Activated T-helper 2 cell treated with anti-CD3 and anti-CD28 coated beads, Interferon-gamma antibody, Interleukin-2, Interleukin-4, amounts not matched to agents 10 μg/mL and 5 μg/mL and 100 μg/mL, durations not matched to agents 14 hours and 24 hours and 36 hours (primary cell): ENCODE measurements around the gene ADGRA1. TPM values are rescaled to one million over a fixed set of nuclear protein-coding genes. Genes with fewer than 3 reads are reported as not detected.
"Not testable (repeated sequence)": the region's sequence is repeated elsewhere in the genome, so short reads cannot be mapped to it uniquely, and the experiment has no call there.

Experiments used
- DNase-seq: peaks from one replicate; pipeline ENCODE4 v3.0.0; 2021; ENCODE audit warnings: low spot score
- H3K27ac Mint-ChIP-seq: one replicate; pipeline ENCODE4 v1.8.0; 2021; ENCODE audit warnings: mixed read lengths
- H3K27me3 Mint-ChIP-seq: one replicate; pipeline ENCODE4 v1.8.0; 2021; ENCODE audit warnings: low read depth, mixed read lengths
- H3K36me3 Mint-ChIP-seq: one replicate; pipeline ENCODE4 v1.8.0; 2021; ENCODE audit warnings: low read depth, mixed read lengths
- H3K4me1 Mint-ChIP-seq: one replicate; pipeline ENCODE4 v1.8.0; 2021; ENCODE audit warnings: low read depth, mixed read lengths
- H3K4me3 Mint-ChIP-seq: one replicate; pipeline ENCODE4 v1.8.0; 2021; ENCODE audit warnings: low read depth, mild to moderate bottlenecking, moderate library complexity, mixed read lengths
- H3K9me3 Mint-ChIP-seq: one replicate; pipeline ENCODE4 v1.8.0; 2021; ENCODE audit warnings: mixed read lengths
- intact Hi-C: fragments of 100-400 bp; cut with micrococcal nuclease; formaldehyde crosslinking; loops from one replicate; pipeline ENCODE4 v1.15.1; 2023
- total RNA-seq: library from RNA; stranded (reverse); gene quantifications from 2 replicates; pipeline ENCODE4 v1.2.3, GENCODE V29; 2022

Gene ADGRA1
- total RNA-seq, 1 donor from 2014 or later, result not detected

DNA sequence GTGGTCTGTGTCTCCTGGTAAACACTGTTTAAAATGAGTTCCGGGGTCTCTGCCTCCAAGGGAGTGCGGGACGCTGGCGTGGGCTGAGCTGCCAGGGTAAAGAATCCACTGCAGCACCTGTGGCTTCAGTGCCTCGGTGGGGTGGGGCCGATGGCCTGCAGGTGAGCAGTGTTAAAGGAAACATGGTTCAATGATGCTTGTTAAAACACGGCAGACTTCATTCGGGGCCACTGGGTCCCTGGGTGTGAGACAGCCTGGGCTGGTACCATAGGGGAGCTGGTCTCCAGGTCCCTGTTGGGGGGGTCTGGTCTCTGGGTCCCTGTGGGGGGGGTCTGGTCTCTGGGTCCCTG lies 47.4 kb downstream of the ADGRA1 start:
- no peaks in the 10 kb centered on the region for H3K36me3 Mint-ChIP-seq
- no peaks in the 10 kb centered on the region for H3K27me3 Mint-ChIP-seq
- H3K27ac Mint-ChIP-seq, result no peak overlapping the region
- no peaks in the 10 kb centered on the region for H3K9me3 Mint-ChIP-seq
- intact Hi-C loops, result no loop called here
- DNase-seq, result no peak
- H3K4me3 Mint-ChIP-seq, result no peak overlapping the region
- no peaks in the 10 kb centered on the region for H3K4me1 Mint-ChIP-seq

GRCh38 chr10:133137486-133138145 lies 49.9 kb downstream of the ADGRA1 start:
- intact Hi-C loops, H3K27me3 Mint-ChIP-seq, DNase-seq, H3K27ac Mint-ChIP-seq, H3K9me3 Mint-ChIP-seq, H3K36me3 Mint-ChIP-seq, H3K4me1 Mint-ChIP-seq, H3K4me3 Mint-ChIP-seq: not testable (repeated sequence)

DNA sequence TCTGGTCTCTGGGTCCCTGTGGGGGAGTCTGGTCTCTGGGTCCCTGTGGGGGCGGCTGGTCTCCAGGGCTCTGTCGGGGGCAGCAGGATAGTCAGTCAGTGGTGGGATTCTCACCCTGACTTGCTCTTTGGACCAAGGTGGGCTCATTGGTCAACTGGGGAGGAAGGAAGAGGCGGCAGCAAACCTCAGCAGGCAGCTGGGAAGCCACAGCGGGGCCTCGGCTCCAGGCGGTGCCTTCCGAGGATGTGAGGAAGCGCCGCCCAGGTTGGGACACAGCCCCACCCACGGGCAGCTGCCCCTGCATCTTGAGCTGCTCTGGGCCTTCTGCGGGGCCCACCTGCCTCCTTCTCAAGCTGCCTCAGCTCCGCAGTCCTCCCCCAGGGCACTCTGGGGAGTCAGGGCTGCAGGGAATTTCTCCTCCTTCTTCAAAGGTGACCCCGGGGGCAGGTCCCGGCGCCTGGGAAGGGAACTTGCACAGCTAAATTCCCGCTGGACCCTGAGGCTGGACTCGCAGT lies 51.9 kb downstream of the ADGRA1 start:
- Mint-ChIP-seq H3K27me3 (peaks cover 4% of the 10 kb centered on the region), H3K4me3 (no peak overlapping the region), H3K4me1 (peaks cover 7% of the 10 kb centered on the region), H3K27ac (no peak overlapping the region), H3K36me3 (no peaks in the 10 kb centered on the region), H3K9me3 (no peaks in the 10 kb centered on the region)
- intact Hi-C loops, result loop anchor here (10.0 kb wide), 1 partner anchor 85 kb away; no protein-coding TSS in a partner anchor
- no peak for DNase-seq

- Mint-ChIP-seq H3K9me3 (no peaks in the 10 kb centered on the region), H3K27me3 (peaks cover 8% of the 10 kb centered on the region), H3K36me3 (no peaks in the 10 kb centered on the region), H3K27ac (no peak overlapping the region), H3K4me1 (peaks cover 7% of the 10 kb centered on the region), H3K4me3 (no peak overlapping the region)
- intact Hi-C loops, result loop anchor here (10.0 kb wide), 1 partner anchor 84 kb away; no protein-coding TSS in a partner anchor
- no peak for DNase-seq
These were observed 52.9 kb downstream of the ADGRA1 start for GRCh38 chr10:133140417-133141143.

GRCh38 chr10:133141144-133141957 lies 53.6 kb downstream of the ADGRA1 start:
- Mint-ChIP-seq H3K4me3 (no peak overlapping the region), H3K36me3 (no peaks in the 10 kb centered on the region), H3K27ac (no peak overlapping the region), H3K27me3 (peaks cover 9% of the 10 kb centered on the region), H3K9me3 (no peaks in the 10 kb centered on the region), H3K4me1 (peaks cover 7% of the 10 kb centered on the region)
- intact Hi-C loops, result loop anchor here (10.0 kb wide), 1 partner anchor 83 kb away; no protein-coding TSS in a partner anchor
- DNase-seq, result no peak

- Mint-ChIP-seq H3K27me3 (peaks cover 15% of the 10 kb centered on the region), H3K27ac (no peak overlapping the region), H3K36me3 (no peaks in the 10 kb centered on the region), H3K9me3 (no peaks in the 10 kb centered on the region), H3K4me1 (peaks cover 7% of the 10 kb centered on the region), H3K4me3 (no peak overlapping the region)
- DNase-seq, result no peak
- intact Hi-C loops, result loop anchor here (10.0 kb wide), 1 partner anchor 83 kb away; no protein-coding TSS in a partner anchor
These were observed 54.2 kb downstream of the ADGRA1 start for GRCh38 chr10:133141958-133142340.

GRCh38 chr10:133142523-133143199 lies 54.9 kb downstream of the ADGRA1 start:
- intact Hi-C loops, result loop anchor here (10.0 kb wide), 1 partner anchor 82 kb away; no protein-coding TSS in a partner anchor
- H3K4me3 Mint-ChIP-seq, result no peak overlapping the region
- H3K36me3 Mint-ChIP-seq, result no peaks in the 10 kb centered on the region
- no peak for DNase-seq
- peaks cover 7% of the 10 kb centered on the region for H3K4me1 Mint-ChIP-seq
- no peak overlapping the region for H3K27ac Mint-ChIP-seq
- peaks cover 19% of the 10 kb centered on the region for H3K27me3 Mint-ChIP-seq
- H3K9me3 Mint-ChIP-seq, result peaks cover 5% of the 10 kb centered on the region

- no peaks in the 10 kb centered on the region for H3K36me3 Mint-ChIP-seq
- peaks cover 7% of the 10 kb centered on the region for H3K4me1 Mint-ChIP-seq
- H3K27ac Mint-ChIP-seq, result no peak overlapping the region
- no peak overlapping the region for H3K4me3 Mint-ChIP-seq
- intact Hi-C loops, result loop anchor here (10.0 kb wide), 1 partner anchor 82 kb away; no protein-coding TSS in a partner anchor
- H3K27me3 Mint-ChIP-seq, result peaks cover 22% of the 10 kb centered on the region
- no peak for DNase-seq
- peaks cover 9% of the 10 kb centered on the region for H3K9me3 Mint-ChIP-seq
These were observed 55.4 kb downstream of the ADGRA1 start for GRCh38 chr10:133143200-133143533.

GRCh38 chr10:133143546-133143945 lies 55.8 kb downstream of the ADGRA1 start:
- DNase-seq, result no peak
- no peak overlapping the region for H3K4me3 Mint-ChIP-seq
- intact Hi-C loops, result loop anchor here (10.0 kb wide), 1 partner anchor 81 kb away; no protein-coding TSS in a partner anchor
- no peaks in the 10 kb centered on the region for H3K36me3 Mint-ChIP-seq
- H3K9me3 Mint-ChIP-seq, result peaks cover 9% of the 10 kb centered on the region
- peaks cover 23% of the 10 kb centered on the region for H3K27me3 Mint-ChIP-seq
- peaks cover 7% of the 10 kb centered on the region for H3K4me1 Mint-ChIP-seq
- no peak overlapping the region for H3K27ac Mint-ChIP-seq

- H3K27me3 Mint-ChIP-seq, result peaks cover 23% of the 10 kb centered on the region
- DNase-seq, result no peak
These were observed 57.0 kb downstream of the ADGRA1 start for GRCh38 chr10:133144771-133145170.

GRCh38 chr10:133150226-133150625 lies 62.5 kb downstream of the ADGRA1 start:
- Mint-ChIP-seq H3K27ac (no peak overlapping the region), H3K9me3 (peaks cover 9% of the 10 kb centered on the region), H3K4me1 (no peaks in the 10 kb centered on the region), H3K4me3 (no peak overlapping the region), H3K27me3 (peaks cover 23% of the 10 kb centered on the region), H3K36me3 (no peaks in the 10 kb centered on the region)
- DNase-seq, result no peak
- intact Hi-C loops, result no loop called here

More at GRCh38 chr10:133144771-133145170, 57.0 kb downstream of the ADGRA1 start:
- H3K9me3 Mint-ChIP-seq, result peaks cover 9% of the 10 kb centered on the region
- H3K4me3 Mint-ChIP-seq, result no peak overlapping the region
- peaks cover 7% of the 10 kb centered on the region for H3K4me1 Mint-ChIP-seq
- no peak overlapping the region for H3K27ac Mint-ChIP-seq
- intact Hi-C loops, result loop anchor here (1.0 to 10.0 kb wide), 3 partner anchors 80 to 174 kb away; no protein-coding TSS in a partner anchor
- no peaks in the 10 kb centered on the region for H3K36me3 Mint-ChIP-seq

GRCh38 chr10:133150656-133151055 lies 62.9 kb downstream of the ADGRA1 start:
- H3K27ac Mint-ChIP-seq, result no peak overlapping the region
- no peak overlapping the region for H3K4me3 Mint-ChIP-seq
- peaks cover 9% of the 10 kb centered on the region for H3K9me3 Mint-ChIP-seq
- no peaks in the 10 kb centered on the region for H3K36me3 Mint-ChIP-seq
- H3K4me1 Mint-ChIP-seq, result no peaks in the 10 kb centered on the region
- no peak for DNase-seq
- intact Hi-C loops, result no loop called here
- H3K27me3 Mint-ChIP-seq, result peaks cover 21% of the 10 kb centered on the region
